ENCODE measurements around the gene PELI2. TPM values are rescaled to one million over a fixed set of nuclear protein-coding genes. Genes with fewer than 3 reads are reported as not detected.

The PELI2 gene
- total RNA-seq, 4 donors from 2014 or later, result 8.2 to 27.0 (median 10.1) TPM

- TF ChIP-seq CTCF (IDR thresholded peaks at IDR 0.05), result no peak
- DNase-seq (ENCODE audit: low spot score) (no peak), ATAC-seq (ENCODE audit: low FRiP score) (no peak)
These were observed 55.2 kb downstream of the PELI2 start for GRCh38 chr14:56173365-56173922.

- ATAC-seq (ENCODE audit: low FRiP score), result no peak
- no peak for TF ChIP-seq CTCF (IDR thresholded peaks at IDR 0.05)
These were observed 57.6 kb downstream of the PELI2 start for GRCh38 chr14:56175773-56176172.

GRCh38 chr14:56176530-56176929 is 58.3 kb downstream of the PELI2 start:
- no peak for TF ChIP-seq CTCF (IDR thresholded peaks at IDR 0.05)
- DNase-seq (ENCODE audit: low spot score) (no peak), ATAC-seq (ENCODE audit: low FRiP score) (no peak)

More at GRCh38 chr14:56175773-56176172, 57.6 kb downstream of the PELI2 start:
- DNase-seq (ENCODE audit: low spot score), result no peak

- no peak for DNase-seq (ENCODE audit: low spot score)
- no peak for TF ChIP-seq CTCF (IDR thresholded peaks at IDR 0.05)
- ATAC-seq (ENCODE audit: low FRiP score), result no peak
These were observed 58.8 kb downstream of the PELI2 start for GRCh38 chr14:56177036-56177435.

- ATAC-seq (ENCODE audit: low FRiP score) (no peak), DNase-seq (ENCODE audit: low spot score) (no peak)
- TF ChIP-seq CTCF (IDR thresholded peaks at IDR 0.05), result no peak
These were observed 62.7 kb downstream of the PELI2 start for GRCh38 chr14:56180754-56181542.

- DNase-seq (ENCODE audit: low spot score) (no peak), ATAC-seq (ENCODE audit: low FRiP score) (no peak)
- TF ChIP-seq CTCF (IDR thresholded peaks at IDR 0.05), result no peak
These were observed 63.5 kb downstream of the PELI2 start for GRCh38 chr14:56181681-56182085.

- TF ChIP-seq CTCF (IDR thresholded peaks at IDR 0.05), result no peak
- DNase-seq (ENCODE audit: low spot score), result no peak
- no peak for ATAC-seq (ENCODE audit: low FRiP score)
These were observed 64.2 kb downstream of the PELI2 start for GRCh38 chr14:56182410-56182809.
